Dermis blood vessel endothelial cell (primary cell): ENCODE results near the gene PTGDR2. TPM values are rescaled to one million over a fixed set of nuclear protein-coding genes. Genes with fewer than 3 reads are reported as not detected.
"Not testable (repeated sequence)": the region's sequence is repeated elsewhere in the genome, so short reads cannot be mapped to it uniquely, and the experiment has no call there.

ENCODE experiments used
- DNase-seq: peaks from one replicate; pipeline ENCODE4 v3.0.0; 2010
- total RNA-seq: library from RNA; depleted of rRNA; stranded (reverse); fragments of >200 nt; gene quantifications from 2 replicates; pipeline ENCODE4 v1.2.3, GENCODE V29; 2014

Gene PTGDR2
- total RNA-seq, 1 donor from 2014 or later = not detected

- peak; percentile 98 for DNase-seq
Observed at GRCh38 chr11:60841797-60842667, 13.7 kb downstream of the PTGDR2 start, which contains the start of gene CCDC86. CCDC86 (plus strand) TSS chr11:60842113; CDS start chr11:60842125, 12 bp downstream.

- DNase-seq = peak; percentile 69
Observed at GRCh38 chr11:60840470-60841430, 15.0 kb downstream of the PTGDR2 start.

- DNase-seq = no peak
Observed at GRCh38 chr11:60838132-60838531, 17.6 kb downstream of the PTGDR2 start.

GRCh38 chr11:60836866-60837515 lies 18.8 kb downstream of the PTGDR2 start:
- no peak for DNase-seq

GRCh38 chr11:60835534-60835846 lies 20.3 kb downstream of the PTGDR2 start:
- peak; percentile 61 for DNase-seq

GRCh38 chr11:60834742-60835533 lies 20.8 kb downstream of the PTGDR2 start:
- no peak for DNase-seq

- DNase-seq = peak; percentile 42
Observed at GRCh38 chr11:60831501-60832079, 24.2 kb downstream of the PTGDR2 start.

GRCh38 chr11:60831143-60831500 lies 24.6 kb downstream of the PTGDR2 start:
- DNase-seq = peak; percentile 92

- DNase-seq = no peak
Observed at GRCh38 chr11:60830478-60831142, 25.1 kb downstream of the PTGDR2 start.

- DNase-seq = no peak
Observed at GRCh38 chr11:60825790-60826189, 30.0 kb downstream of the PTGDR2 start.

GRCh38 chr11:60825118-60825517 lies 30.6 kb downstream of the PTGDR2 start:
- no peak for DNase-seq

GRCh38 chr11:60823745-60824306 lies 31.9 kb downstream of the PTGDR2 start:
- not testable (repeated sequence) for DNase-seq

GRCh38 chr11:60821827-60822599 lies 33.7 kb downstream of the PTGDR2 start:
- DNase-seq = no peak

- no peak for DNase-seq
Observed at GRCh38 chr11:60818057-60818456, 37.7 kb downstream of the PTGDR2 start.

- DNase-seq = no peak
Observed at GRCh38 chr11:60816590-60817157, 39.1 kb downstream of the PTGDR2 start.

- DNase-seq = no peak
Observed at GRCh38 chr11:60814112-60814511, 41.6 kb downstream of the PTGDR2 start.

GRCh38 chr11:60813324-60813723 lies 42.4 kb downstream of the PTGDR2 start:
- DNase-seq = no peak

- DNase-seq = peak; percentile 87
Observed at GRCh38 chr11:60810569-60810968, 45.2 kb downstream of the PTGDR2 start.

- no peak for DNase-seq
Observed at GRCh38 chr11:60810151-60810550, 45.6 kb downstream of the PTGDR2 start.

GRCh38 chr11:60809691-60810090 lies 46.1 kb downstream of the PTGDR2 start:
- no peak for DNase-seq
